ENCODE measurements around the gene MUC7.

The MUC7 gene

GRCh38 chr4:70442474-70442873 lies 29.5 kb upstream of the MUC7 start:
- Histone ChIP-seq H3K9ac (ENCODE audit: low read depth, low read length, poor library complexity) (no peak overlapping the region), H3K4me1 (ENCODE audit: control insufficient read depth in 2 of 2, insufficient read depth in 1 of 2, low read depth in 1 of 2, low read length in 2 of 2) (peaks cover 0 to 3% of the 10 kb centered on the region in 2 donors), H2BK5ac (ENCODE audit: low read length) (no peak overlapping the region)

GRCh38 chr4:70443329-70443728 lies 28.7 kb upstream of the MUC7 start:
- Histone ChIP-seq H2BK15ac (ENCODE audit: low read length) (no peak overlapping the region), H3K79me1 (ENCODE audit: low read depth, low read length) (no peaks in the 10 kb centered on the region)
- no CpG with 5 or more reads among the region's 5 CpGs for WGBS, 2 donors (ENCODE audit: extremely low coverage in 2 of 2, insufficient read length in 2 of 2, insufficient replicate concordance in 1 of 2)

More at GRCh38 chr4:70442474-70442873, 29.5 kb upstream of the MUC7 start:
- no peak overlapping the region for H3K14ac ChIP-seq (ENCODE audit: low read length)
- no peaks in the 10 kb centered on the region for H3K79me1 ChIP-seq (ENCODE audit: low read depth, low read length)
- no peak overlapping the region for H2AFZ ChIP-seq (ENCODE audit: low read length)
- H3K18ac ChIP-seq (ENCODE audit: low read length), result no peak overlapping the region
- H3K27ac ChIP-seq (replicated peaks; ENCODE audit: low read length), result no peak overlapping the region
- H3K23ac ChIP-seq (ENCODE audit: low read depth, low read length, poor library complexity), result no peak overlapping the region
- no peaks in the 10 kb centered on the region for H3K36me3 ChIP-seq (replicated peaks in 1 of 2; ENCODE audit: control insufficient read depth in 2 of 2, insufficient read depth in 2 of 2, low read length in 2 of 2)
- no peak overlapping the region for H4K8ac ChIP-seq (ENCODE audit: low read depth, low read length)
- DNase-seq (ENCODE audit: low spot score), result no peak
- no peak overlapping the region for H3K4ac ChIP-seq (ENCODE audit: low read length)
- H4K91ac ChIP-seq (ENCODE audit: low read depth, low read length, poor library complexity), result no peak overlapping the region
- H3K4me2 ChIP-seq (ENCODE audit: insufficient read depth, low read length, poor library complexity, severe bottlenecking), result no peak overlapping the region
- no peak overlapping the region for H2BK120ac ChIP-seq (ENCODE audit: low read depth, low read length)
- H2BK15ac ChIP-seq (ENCODE audit: low read length), result no peak overlapping the region
- H2BK12ac ChIP-seq (ENCODE audit: low read length), result no peak overlapping the region
- H3K27me3 ChIP-seq (ENCODE audit: control insufficient read depth in 3 of 3, insufficient read depth in 3 of 3, low read depth in 1 of 3, low read length in 3 of 3), result no peaks in the 10 kb centered on the region
- no peak overlapping the region for H3K4me3 ChIP-seq (ENCODE audit: low read length in 2 of 2)
- no peak overlapping the region for H2AK5ac ChIP-seq (ENCODE audit: low read depth, low read length)
- H3K9me3 ChIP-seq (replicated peaks in 1 of 2; ENCODE audit: control insufficient read depth in 2 of 2, insufficient read depth in 1 of 2, low read depth in 1 of 2, low read length in 2 of 2), result no peaks in the 10 kb centered on the region

GRCh38 chr4:70449220-70449619 lies 22.8 kb upstream of the MUC7 start:
- Histone ChIP-seq H3K4ac (ENCODE audit: low read length) (no peak overlapping the region), H3K18ac (ENCODE audit: low read length) (no peak overlapping the region), H2AK5ac (ENCODE audit: low read depth, low read length) (no peak overlapping the region), H2BK120ac (ENCODE audit: low read depth, low read length) (no peak overlapping the region), H2BK15ac (ENCODE audit: low read length) (no peak overlapping the region), H3K4me3 (ENCODE audit: low read length in 2 of 2) (no peak overlapping the region), H3K27me3 (ENCODE audit: control insufficient read depth in 3 of 3, insufficient read depth in 3 of 3, low read depth in 1 of 3, low read length in 3 of 3) (no peaks in the 10 kb centered on the region), H3K14ac (ENCODE audit: low read length) (no peak overlapping the region), H3K9me3 (replicated peaks in 1 of 2; ENCODE audit: control insufficient read depth in 2 of 2, insufficient read depth in 1 of 2, low read depth in 1 of 2, low read length in 2 of 2) (no peaks in the 10 kb centered on the region), H3K9ac (ENCODE audit: low read depth, low read length, poor library complexity) (no peak overlapping the region), H3K4me2 (ENCODE audit: insufficient read depth, low read length, poor library complexity, severe bottlenecking) (no peak overlapping the region), H3K36me3 (replicated peaks in 1 of 2; ENCODE audit: control insufficient read depth in 2 of 2, insufficient read depth in 2 of 2, low read length in 2 of 2) (no peaks in the 10 kb centered on the region), H3K4me1 (ENCODE audit: control insufficient read depth in 2 of 2, insufficient read depth in 1 of 2, low read depth in 1 of 2, low read length in 2 of 2) (no peaks in the 10 kb centered on the region), H4K8ac (ENCODE audit: low read depth, low read length) (no peak overlapping the region), H3K79me1 (ENCODE audit: low read depth, low read length) (no peaks in the 10 kb centered on the region), H2BK5ac (ENCODE audit: low read length) (no peak overlapping the region), H2AFZ (ENCODE audit: low read length) (no peak overlapping the region), H3K23ac (ENCODE audit: low read depth, low read length, poor library complexity) (no peak overlapping the region), H2BK12ac (ENCODE audit: low read length) (no peak overlapping the region), H3K27ac (replicated peaks; ENCODE audit: low read length) (no peak overlapping the region), H4K91ac (ENCODE audit: low read depth, low read length, poor library complexity) (no peak overlapping the region)
- no CpG with 5 or more reads among the region's 3 CpGs for WGBS, 2 donors (ENCODE audit: extremely low coverage in 2 of 2, insufficient read length in 2 of 2, insufficient replicate concordance in 1 of 2)
- no peak for DNase-seq (ENCODE audit: low spot score)

More at GRCh38 chr4:70443329-70443728, 28.7 kb upstream of the MUC7 start:
- H3K36me3 ChIP-seq (replicated peaks in 1 of 2; ENCODE audit: control insufficient read depth in 2 of 2, insufficient read depth in 2 of 2, low read length in 2 of 2), result no peaks in the 10 kb centered on the region
- no peak overlapping the region for H3K14ac ChIP-seq (ENCODE audit: low read length)
- H3K4ac ChIP-seq (ENCODE audit: low read length), result no peak overlapping the region
- H3K4me3 ChIP-seq (ENCODE audit: low read length in 2 of 2), result no peak overlapping the region
- no peak overlapping the region for H3K27ac ChIP-seq (replicated peaks; ENCODE audit: low read length)
- peaks cover 0 to 2% of the 10 kb centered on the region in 2 donors for H3K4me1 ChIP-seq (ENCODE audit: control insufficient read depth in 2 of 2, insufficient read depth in 1 of 2, low read depth in 1 of 2, low read length in 2 of 2)
- H4K91ac ChIP-seq (ENCODE audit: low read depth, low read length, poor library complexity), result no peak overlapping the region
- H3K9me3 ChIP-seq (replicated peaks in 1 of 2; ENCODE audit: control insufficient read depth in 2 of 2, insufficient read depth in 1 of 2, low read depth in 1 of 2, low read length in 2 of 2), result no peaks in the 10 kb centered on the region
- no peak overlapping the region for H4K8ac ChIP-seq (ENCODE audit: low read depth, low read length)
- H2AFZ ChIP-seq (ENCODE audit: low read length), result no peak overlapping the region
- H3K4me2 ChIP-seq (ENCODE audit: insufficient read depth, low read length, poor library complexity, severe bottlenecking), result no peak overlapping the region
- no peak overlapping the region for H3K23ac ChIP-seq (ENCODE audit: low read depth, low read length, poor library complexity)
- H2BK120ac ChIP-seq (ENCODE audit: low read depth, low read length), result no peak overlapping the region
- H2AK5ac ChIP-seq (ENCODE audit: low read depth, low read length), result no peak overlapping the region
- no peak overlapping the region for H3K18ac ChIP-seq (ENCODE audit: low read length)
- H2BK5ac ChIP-seq (ENCODE audit: low read length), result no peak overlapping the region
- no peak overlapping the region for H2BK12ac ChIP-seq (ENCODE audit: low read length)
- no peak for DNase-seq (ENCODE audit: low spot score)
- H3K9ac ChIP-seq (ENCODE audit: low read depth, low read length, poor library complexity), result no peak overlapping the region
- H3K27me3 ChIP-seq (ENCODE audit: control insufficient read depth in 3 of 3, insufficient read depth in 3 of 3, low read depth in 1 of 3, low read length in 3 of 3), result no peaks in the 10 kb centered on the region

GRCh38 chr4:70452946-70453345 lies 19.1 kb upstream of the MUC7 start:
- Histone ChIP-seq H2BK12ac (ENCODE audit: low read length) (no peak overlapping the region), H3K23ac (ENCODE audit: low read depth, low read length, poor library complexity) (no peak overlapping the region), H3K36me3 (replicated peaks in 1 of 2; ENCODE audit: control insufficient read depth in 2 of 2, insufficient read depth in 2 of 2, low read length in 2 of 2) (no peaks in the 10 kb centered on the region), H4K91ac (ENCODE audit: low read depth, low read length, poor library complexity) (no peak overlapping the region), H4K8ac (ENCODE audit: low read depth, low read length) (no peak overlapping the region), H2BK5ac (ENCODE audit: low read length) (no peak overlapping the region), H3K27me3 (ENCODE audit: control insufficient read depth in 3 of 3, insufficient read depth in 3 of 3, low read depth in 1 of 3, low read length in 3 of 3) (no peaks in the 10 kb centered on the region), H2AFZ (ENCODE audit: low read length) (no peak overlapping the region), H3K4me1 (ENCODE audit: control insufficient read depth in 2 of 2, insufficient read depth in 1 of 2, low read depth in 1 of 2, low read length in 2 of 2) (no peaks in the 10 kb centered on the region), H3K9ac (ENCODE audit: low read depth, low read length, poor library complexity) (no peak overlapping the region), H3K79me1 (ENCODE audit: low read depth, low read length) (no peaks in the 10 kb centered on the region), H2AK5ac (ENCODE audit: low read depth, low read length) (no peak overlapping the region), H3K18ac (ENCODE audit: low read length) (no peak overlapping the region), H2BK15ac (ENCODE audit: low read length) (no peak overlapping the region), H2BK120ac (ENCODE audit: low read depth, low read length) (no peak overlapping the region), H3K4ac (ENCODE audit: low read length) (no peak overlapping the region), H3K4me2 (ENCODE audit: insufficient read depth, low read length, poor library complexity, severe bottlenecking) (no peak overlapping the region), H3K9me3 (replicated peaks in 1 of 2; ENCODE audit: control insufficient read depth in 2 of 2, insufficient read depth in 1 of 2, low read depth in 1 of 2, low read length in 2 of 2) (no peaks in the 10 kb centered on the region), H3K4me3 (ENCODE audit: low read length in 2 of 2) (no peak overlapping the region), H3K14ac (ENCODE audit: low read length) (no peak overlapping the region), H3K27ac (replicated peaks; ENCODE audit: low read length) (no peak overlapping the region)
- WGBS, 2 donors (ENCODE audit: extremely low coverage in 2 of 2, insufficient read length in 2 of 2, insufficient replicate concordance in 1 of 2), result no CpG with 5 or more reads among the region's 1 CpG
- no peak for DNase-seq (ENCODE audit: low spot score)
